ENCODE results near the gene CELF4. TPM values are rescaled to one million over a fixed set of nuclear protein-coding genes. Genes with fewer than 3 reads are reported as not detected.

Gene CELF4
- total and polyA plus RNA-seq, 2 of the 4 experiments (the other 2 are of a cell fraction): not detected

GRCh38 chr18:37405229-37405628 is 160.4 kb downstream of the CELF4 start:
- Histone ChIP-seq H2BK120ac (ENCODE audit: low read depth, low read length) (no peak overlapping the region), H3K4me2 (ENCODE audit: low read depth, low read length) (no peak overlapping the region), H3K4me1 (ENCODE audit: control insufficient read depth, insufficient read depth, low read length) (peaks cover 12% of the 10 kb centered on the region; the same call in 1 of the 2 replicates), H4K8ac (ENCODE audit: low read depth in 2 of 2, low read length in 2 of 2) (no peak overlapping the region), H3K23ac (ENCODE audit: low read depth, low read length) (no peak overlapping the region), H4K91ac (ENCODE audit: insufficient read depth, low read depth, low read length) (no peak overlapping the region), H3K27me3 (ENCODE audit: control insufficient read depth, insufficient read depth, low read length) (no peaks in the 10 kb centered on the region), H3K27ac (ENCODE audit: insufficient read depth, low read length) (no peak overlapping the region), H3K14ac (replicated peaks; ENCODE audit: low read depth, low read length) (no peak overlapping the region), H2BK15ac (ENCODE audit: low read depth, low read length) (no peak overlapping the region), H3K4me3 (ENCODE audit: insufficient read depth, low read depth, low read length) (no peak overlapping the region), H3K36me3 (ENCODE audit: control insufficient read depth, insufficient read depth, low read length) (no peaks in the 10 kb centered on the region), H3K4ac (ENCODE audit: low read depth, low read length) (no peak overlapping the region), H3K18ac (ENCODE audit: low read depth, low read length) (no peak overlapping the region), H4K20me1 (ENCODE audit: insufficient read depth, low read length) (no peaks in the 10 kb centered on the region), H2AFZ (replicated peaks; ENCODE audit: low read length, poor library complexity) (no peak overlapping the region), H2BK20ac (ENCODE audit: low read depth, low read length) (no peak overlapping the region), H2AK5ac (ENCODE audit: low read depth, low read length) (no peak overlapping the region), H3K9me1 (ENCODE audit: insufficient read depth, low read length) (peaks cover 4% of the 10 kb centered on the region; the same call in 1 of the 2 replicates), H3K9me3 (ENCODE audit: control insufficient read depth, insufficient read depth, low read length) (no peaks in the 10 kb centered on the region), H2AK9ac (replicated peaks; ENCODE audit: low read depth, low read length, poor library complexity) (no peak overlapping the region), H2BK5ac (ENCODE audit: low read depth, low read length, poor library complexity, severe bottlenecking) (no peak overlapping the region), H3K9ac (ENCODE audit: low read depth, low read length) (no peak overlapping the region), H4K5ac (ENCODE audit: low read depth, low read length) (no peak overlapping the region), H3K56ac (ENCODE audit: extremely low read depth, insufficient read depth, low read length) (no peak overlapping the region), H3K79me1 (ENCODE audit: low read depth in 1 of 2, low read length in 2 of 2) (no peaks in the 10 kb centered on the region)
- TF ChIP-seq POLR2A (IDR thresholded peaks at IDR 0.05; ENCODE audit: low read depth, low read length) (no peak), RCOR1 (IDR thresholded peaks at IDR 0.05; ENCODE audit: insufficient replicate concordance, low read length) (no peak), MAZ (IDR thresholded peaks at IDR 0.05; ENCODE audit: borderline replicate concordance, low read depth, low read length) (no peak), CHD1 (IDR thresholded peaks at IDR 0.05; ENCODE audit: low read depth, low read length) (no peak), MXI1 (IDR thresholded peaks at IDR 0.05; ENCODE audit: borderline replicate concordance, low read depth, low read length) (no peak), CEBPB (IDR thresholded peaks at IDR 0.05; ENCODE audit: low read depth, low read length) (no peak), RAD21 (IDR thresholded peaks at IDR 0.05; ENCODE audit: low read length) (no peak), MAFK (IDR thresholded peaks at IDR 0.05; ENCODE audit: low read depth, low read length) (no peak), FOS (IDR thresholded peaks at IDR 0.05; ENCODE audit: low read depth, low read length) (no peak), USF2 (IDR thresholded peaks at IDR 0.05; ENCODE audit: low read depth, low read length) (no peak), SMC3 (IDR thresholded peaks at IDR 0.05; ENCODE audit: low read depth, low read length) (no peak), RFX5 (IDR thresholded peaks at IDR 0.05; ENCODE audit: low read depth, low read length) (no peak), CTCF (conservative IDR thresholded peaks at IDR 0.05; ENCODE audit: low read depth, low read length) (no peak), BHLHE40 (IDR thresholded peaks at IDR 0.05; ENCODE audit: low read depth, low read length) (no peak), NFE2L2 (IDR thresholded peaks at IDR 0.05; ENCODE audit: low read depth, low read length) (no peak), ELK1 (IDR thresholded peaks at IDR 0.05; ENCODE audit: borderline replicate concordance, low read depth, low read length) (no peak)
- WGBS, 2 experiments (ENCODE audit: extremely low coverage in 2 of 2, insufficient read length in 1 of 2): no CpG with 5 or more reads among the region's 4 CpGs
- in situ Hi-C loops (cut with MboI; ENCODE audit: low sequenced_read_pairs) (loop anchor here (10.0 kb wide), 1 partner anchor 60 kb away; no protein-coding TSS in a partner anchor), dilution Hi-C loops (cut with HindIII; ENCODE audit: low sequenced_read_pairs, unreplicated experiment) (no loop called here), intact Hi-C loops (cut with micrococcal nuclease) (no loop called here)
- BruUV-seq (replicated peaks): no TSS peak
- ChIA-PET CTCF (no interaction called here), POLR2A (ENCODE audit: unreplicated experiment) (no interaction called here)
- no peak for ATAC-seq (ENCODE audit: low read depth)
- DNase-seq: no peak
